ENCODE data around the gene CBX5.
"Not testable (repeated sequence)": the region's sequence is repeated elsewhere in the genome, so short reads cannot be mapped to it uniquely, and the experiment has no call there.

CBX5 gene

DNA sequence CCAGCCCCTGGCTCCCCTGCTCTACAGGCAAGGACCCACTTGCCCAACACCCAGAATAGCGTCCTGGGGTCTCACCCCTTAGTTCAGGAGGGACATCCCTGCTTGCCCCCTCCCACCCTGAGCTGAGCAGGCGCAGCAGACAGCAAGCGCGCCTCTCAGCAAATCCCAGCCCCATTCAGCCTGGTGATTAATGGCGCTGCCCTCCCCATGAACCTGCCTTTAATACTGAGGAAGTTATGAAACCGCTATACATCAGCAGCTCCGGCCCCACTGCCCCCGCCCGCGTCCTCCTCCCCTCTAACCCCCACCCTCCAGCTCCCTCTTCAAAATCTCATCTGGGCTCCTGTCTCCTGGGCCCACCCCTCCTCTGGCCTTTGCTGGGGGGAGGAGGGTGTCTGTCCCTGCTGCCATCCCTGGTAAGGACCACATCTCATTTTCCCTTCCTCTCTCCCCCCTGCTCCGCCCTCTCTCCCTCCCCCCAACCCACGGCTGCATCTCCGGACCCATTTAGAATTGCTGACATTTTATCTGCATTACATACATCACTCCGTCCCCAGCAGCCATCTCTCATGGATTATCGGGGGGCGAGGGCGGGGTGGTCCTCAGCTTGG lies 84.1 kb downstream of the CBX5 start:
- DNase-seq, result no peak

GRCh38 chr12:54195080-54195736 lies 84.7 kb downstream of the CBX5 start:
- DNase-seq, result no peak

GRCh38 chr12:54194611-54195010 lies 85.3 kb downstream of the CBX5 start:
- DNase-seq, result not testable (repeated sequence)

DNA sequence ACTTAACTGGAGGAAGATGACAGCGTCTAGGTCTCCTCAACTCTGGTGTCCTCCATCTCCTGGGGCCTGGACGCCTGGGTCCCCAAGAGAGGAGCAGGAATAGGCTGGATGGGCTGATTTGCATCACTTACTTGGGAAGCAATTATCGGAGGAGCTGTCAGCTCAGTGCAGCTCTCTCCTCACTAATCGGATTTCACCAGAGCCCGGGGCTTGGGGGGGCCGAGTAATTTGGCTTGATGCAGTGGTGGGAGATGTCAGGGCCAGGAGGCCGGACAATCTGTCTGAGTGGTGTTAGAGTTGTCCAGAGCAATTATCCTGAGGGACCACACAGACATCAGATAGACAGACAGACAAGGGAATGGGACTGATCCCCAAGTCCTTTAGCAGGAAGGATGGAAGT lies 86.5 kb downstream of the CBX5 start:
- no peak for DNase-seq

GRCh38 chr12:54191550-54192022 lies 88.3 kb downstream of the CBX5 start:
- DNase-seq, result peak; percentile 71

DNA sequence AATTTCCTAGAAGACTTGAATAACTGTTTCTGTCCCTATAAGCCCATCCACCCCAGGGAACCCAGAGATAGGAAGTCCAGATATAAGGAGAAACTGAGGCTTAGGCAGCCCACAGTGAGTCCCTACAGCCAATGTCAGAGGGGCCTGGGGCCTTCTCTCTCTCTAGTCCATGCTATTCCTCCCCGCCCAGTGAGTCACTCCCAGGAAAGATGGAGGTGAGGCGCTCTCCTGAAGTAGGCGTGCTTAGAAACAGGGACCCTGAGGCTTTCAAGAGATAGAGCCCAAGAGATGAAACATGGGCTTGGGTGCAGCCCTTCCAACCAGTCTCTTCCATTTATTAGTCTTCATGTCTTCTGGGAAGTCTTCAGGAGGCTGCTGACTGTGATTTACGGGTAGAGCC lies 88.8 kb downstream of the CBX5 start:
- DNase-seq, result no peak

GRCh38 chr12:54189198-54189539 lies 90.8 kb downstream of the CBX5 start:
- DNase-seq, result no peak

GRCh38 chr12:54187075-54187474 lies 92.8 kb downstream of the CBX5 start:
- no peak for DNase-seq

DNA sequence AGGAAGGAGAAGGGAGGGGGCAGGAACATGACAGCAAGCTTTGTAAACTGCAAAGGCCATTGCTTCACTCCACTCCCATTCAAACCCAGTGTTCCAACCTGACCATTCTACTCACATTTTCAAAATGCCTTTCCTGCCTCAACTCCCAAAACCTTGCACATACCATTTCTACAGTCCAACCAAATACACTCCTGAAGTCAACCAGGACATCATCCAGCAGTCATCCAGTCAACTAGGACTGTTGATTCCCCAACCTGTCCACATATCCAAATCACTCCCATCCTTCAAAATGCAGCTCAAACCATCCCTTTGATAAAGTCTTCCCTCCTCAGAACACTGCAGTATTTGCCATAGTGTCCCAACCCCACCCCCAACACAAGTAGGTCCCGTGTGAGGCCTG lies 94.0 kb downstream of the CBX5 start:
- no peak for DNase-seq

DNA sequence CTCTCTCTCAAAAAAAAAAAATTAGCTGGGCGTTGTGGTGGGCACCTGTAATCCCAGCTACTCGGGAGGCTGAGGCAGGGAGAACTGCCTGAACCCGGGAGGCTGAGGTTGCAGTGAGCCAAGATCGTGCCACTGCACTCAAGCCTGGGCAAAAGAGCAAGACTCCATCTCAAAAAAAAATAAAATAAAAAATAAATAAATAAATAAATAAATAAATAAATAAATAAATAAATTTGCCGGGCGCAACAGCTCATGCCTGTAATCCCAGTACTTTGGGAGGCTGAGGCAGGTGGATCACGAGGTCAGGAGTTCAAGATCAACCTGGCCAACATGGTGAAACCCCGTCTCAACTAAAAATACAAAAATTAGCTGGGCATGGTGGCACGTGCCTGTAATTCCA lies 94.6 kb downstream of the CBX5 start:
- DNase-seq, result not testable (repeated sequence)

- DNase-seq, result no peak
These were observed 95.7 kb downstream of the CBX5 start for GRCh38 chr12:54184024-54184805.

- DNase-seq, result no peak
These were observed 96.9 kb downstream of the CBX5 start for GRCh38 chr12:54182981-54183380.

GRCh38 chr12:54182086-54182485 lies 97.8 kb downstream of the CBX5 start:
- DNase-seq, result no peak
